ENCODE results near the gene BCL2L2. TPM values are rescaled to one million over a fixed set of nuclear protein-coding genes. Genes with fewer than 3 reads are reported as not detected.

Gene BCL2L2
- total RNA-seq, 1 experiment from 2014 or later: 18.3 TPM

GRCh38 chr14:23281247-23281646, 25.4 kb upstream of the BCL2L2 start:
- DNase-seq: no peak
- no peaks in the 10 kb centered on the region for H3K36me3 ChIP-seq (ENCODE audit: insufficient read depth, low read length)
- H3K4me2 ChIP-seq (ENCODE audit: low read depth, low read length, poor library complexity, severe bottlenecking): no peak overlapping the region
- peaks cover 4% of the 10 kb centered on the region; the same call in 1 of the 2 replicates for H4K20me1 ChIP-seq (ENCODE audit: insufficient read depth, low read depth, low read length)
- no peak overlapping the region for H3K27ac ChIP-seq (ENCODE audit: low read length)
- no peak overlapping the region for H2AFZ ChIP-seq (ENCODE audit: low read length)
- H3K9me2 ChIP-seq (replicated peaks; ENCODE audit: insufficient read depth, low read length): no peaks in the 10 kb centered on the region
- no peaks in the 10 kb centered on the region for H3K27me3 ChIP-seq (ENCODE audit: low read length)
- no peak overlapping the region for H3K4me3 ChIP-seq (ENCODE audit: low read length)
- no peaks in the 10 kb centered on the region for H3K9me3 ChIP-seq (ENCODE audit: low read length)
- peaks cover 12% of the 10 kb centered on the region; the same call in 1 of the 2 replicates for H3K79me2 ChIP-seq (ENCODE audit: low read length)
- peaks cover 9% of the 10 kb centered on the region for H3K4me1 ChIP-seq (ENCODE audit: low read length)
- H3K9ac ChIP-seq (ENCODE audit: low read length): no peak overlapping the region

- Histone ChIP-seq H3K4me1 (ENCODE audit: low read length) (peaks cover 17% of the 10 kb centered on the region), H3K9me2 (replicated peaks; ENCODE audit: insufficient read depth, low read length) (no peaks in the 10 kb centered on the region), H4K20me1 (ENCODE audit: insufficient read depth, low read depth, low read length) (peaks cover 4% of the 10 kb centered on the region; the same call in 1 of the 2 replicates), H3K9me3 (ENCODE audit: low read length) (no peaks in the 10 kb centered on the region), H3K36me3 (ENCODE audit: insufficient read depth, low read length) (no peaks in the 10 kb centered on the region), H3K27ac (ENCODE audit: low read length) (no peak overlapping the region), H3K4me3 (ENCODE audit: low read length) (peak overlapping the region; percentile 78), H2AFZ (ENCODE audit: low read length) (peak overlapping the region; percentile 54), H3K9ac (ENCODE audit: low read length) (peak overlapping the region; percentile 78), H3K79me2 (ENCODE audit: low read length) (peaks cover 12% of the 10 kb centered on the region; the same call in 1 of the 2 replicates), H3K27me3 (ENCODE audit: low read length) (no peaks in the 10 kb centered on the region), H3K4me2 (ENCODE audit: low read depth, low read length, poor library complexity, severe bottlenecking) (peak overlapping the region; percentile 96)
- DNase-seq: peak; percentile 69
Observed at GRCh38 chr14:23284654-23285529, 21.7 kb upstream of the BCL2L2 start.

- H2AFZ ChIP-seq (ENCODE audit: low read length): peak overlapping the region; percentile 54
- no peaks in the 10 kb centered on the region for H3K9me2 ChIP-seq (replicated peaks; ENCODE audit: insufficient read depth, low read length)
- no peaks in the 10 kb centered on the region for H3K27me3 ChIP-seq (ENCODE audit: low read length)
- DNase-seq: no peak
- peaks cover 12% of the 10 kb centered on the region; the same call in 1 of the 2 replicates for H3K79me2 ChIP-seq (ENCODE audit: low read length)
- peaks cover 4% of the 10 kb centered on the region; the same call in 1 of the 2 replicates for H4K20me1 ChIP-seq (ENCODE audit: insufficient read depth, low read depth, low read length)
- no peaks in the 10 kb centered on the region for H3K36me3 ChIP-seq (ENCODE audit: insufficient read depth, low read length)
- peak overlapping the region; percentile 96 for H3K4me2 ChIP-seq (ENCODE audit: low read depth, low read length, poor library complexity, severe bottlenecking)
- H3K9ac ChIP-seq (ENCODE audit: low read length): peak overlapping the region; percentile 78
- H3K4me3 ChIP-seq (ENCODE audit: low read length): peak overlapping the region; percentile 78
- peaks cover 17% of the 10 kb centered on the region for H3K4me1 ChIP-seq (ENCODE audit: low read length)
- no peak overlapping the region for H3K27ac ChIP-seq (ENCODE audit: low read length)
- no peaks in the 10 kb centered on the region for H3K9me3 ChIP-seq (ENCODE audit: low read length)
Observed at GRCh38 chr14:23285530-23286019, 21.1 kb upstream of the BCL2L2 start.

GRCh38 chr14:23286020-23286901, 20.4 kb upstream of the BCL2L2 start, which contains the start of gene HOMEZ:
HOMEZ (minus strand) TSS chr14:23286132; CDS start chr14:23285952, 180 bp downstream.
- H4K20me1 ChIP-seq (ENCODE audit: insufficient read depth, low read depth, low read length): no peaks in the 10 kb centered on the region; the same call in 1 of the 2 replicates
- H3K27me3 ChIP-seq (ENCODE audit: low read length): no peaks in the 10 kb centered on the region
- peaks cover 12% of the 10 kb centered on the region; the same call in 1 of the 2 replicates for H3K79me2 ChIP-seq (ENCODE audit: low read length)
- H3K9me3 ChIP-seq (ENCODE audit: low read length): no peaks in the 10 kb centered on the region
- H3K27ac ChIP-seq (ENCODE audit: low read length): no peak within 1 kb of the TSS
- H3K4me1 ChIP-seq (ENCODE audit: low read length): peaks cover 17% of the 10 kb centered on the region
- no peaks in the 10 kb centered on the region for H3K9me2 ChIP-seq (replicated peaks; ENCODE audit: insufficient read depth, low read length)
- H3K36me3 ChIP-seq (ENCODE audit: insufficient read depth, low read length): no peaks in the 10 kb centered on the region
- peak within 1 kb of the TSS; percentile 96 for H2AFZ ChIP-seq (ENCODE audit: low read length)
- peak within 1 kb of the TSS; percentile 96 for H3K4me2 ChIP-seq (ENCODE audit: low read depth, low read length, poor library complexity, severe bottlenecking)
- peak within 1 kb of the TSS; percentile 78 for H3K4me3 ChIP-seq (ENCODE audit: low read length)
- peak; percentile 100 for DNase-seq
- H3K9ac ChIP-seq (ENCODE audit: low read length): peak within 1 kb of the TSS; percentile 78

GRCh38 chr14:23286902-23287479, 19.6 kb upstream of the BCL2L2 start:
- Histone ChIP-seq H3K4me1 (ENCODE audit: low read length) (peaks cover 17% of the 10 kb centered on the region), H3K27ac (ENCODE audit: low read length) (no peak overlapping the region), H4K20me1 (ENCODE audit: insufficient read depth, low read depth, low read length) (no peaks in the 10 kb centered on the region; the same call in 1 of the 2 replicates), H3K9me2 (replicated peaks; ENCODE audit: insufficient read depth, low read length) (no peaks in the 10 kb centered on the region), H2AFZ (ENCODE audit: low read length) (peak overlapping the region; percentile 96; the same call in 1 of the 2 replicates), H3K9ac (ENCODE audit: low read length) (peak overlapping the region; percentile 78), H3K36me3 (ENCODE audit: insufficient read depth, low read length) (no peaks in the 10 kb centered on the region), H3K4me3 (ENCODE audit: low read length) (peak overlapping the region; percentile 78), H3K4me2 (ENCODE audit: low read depth, low read length, poor library complexity, severe bottlenecking) (peak overlapping the region; percentile 96), H3K9me3 (ENCODE audit: low read length) (no peaks in the 10 kb centered on the region), H3K79me2 (ENCODE audit: low read length) (peaks cover 12% of the 10 kb centered on the region; the same call in 1 of the 2 replicates), H3K27me3 (ENCODE audit: low read length) (no peaks in the 10 kb centered on the region)
- no peak for DNase-seq

GRCh38 chr14:23294734-23295561, 11.7 kb upstream of the BCL2L2 start:
- Histone ChIP-seq H3K9ac (ENCODE audit: low read length) (peak overlapping the region; percentile 32; the same call in 1 of the 2 replicates), H3K4me2 (ENCODE audit: low read depth, low read length, poor library complexity, severe bottlenecking) (no peak overlapping the region)

More at GRCh38 chr14:23294734-23295561, 11.7 kb upstream of the BCL2L2 start:
- Histone ChIP-seq H3K4me3 (ENCODE audit: low read length) (no peak overlapping the region), H3K27ac (ENCODE audit: low read length) (peak overlapping the region; percentile 36), H3K4me1 (ENCODE audit: low read length) (peaks cover 9% of the 10 kb centered on the region), H2AFZ (ENCODE audit: low read length) (no peak overlapping the region), H3K79me2 (ENCODE audit: low read length) (peaks cover 7% of the 10 kb centered on the region; the same call in 1 of the 2 replicates), H4K20me1 (ENCODE audit: insufficient read depth, low read depth, low read length) (no peaks in the 10 kb centered on the region), H3K9me3 (ENCODE audit: low read length) (no peaks in the 10 kb centered on the region), H3K27me3 (ENCODE audit: low read length) (no peaks in the 10 kb centered on the region), H3K9me2 (replicated peaks; ENCODE audit: insufficient read depth, low read length) (no peaks in the 10 kb centered on the region), H3K36me3 (ENCODE audit: insufficient read depth, low read length) (peaks cover 23% of the 10 kb centered on the region; the same call in 1 of the 2 replicates)
- DNase-seq: peak; percentile 92

Data from Karpas-422 (cell line).